CD4-positive, alpha-beta T cell (primary cell): ENCODE measurements around the gene SLC36A1. TPM values are rescaled to one million over a fixed set of nuclear protein-coding genes. Genes with fewer than 3 reads are reported as not detected.

ENCODE experiments used
- ATAC-seq: fragments of 200-7000 bp; cut with Tn5 transposase; one replicate; pipeline ENCODE4 v1.10.0; 2022; ENCODE audit warnings: mild to moderate bottlenecking; ENCODE audit not compliant: poor library complexity
- CTCF ChIA-PET: fragments of 350-600 bp; sonication (Branson Sonifier 250); formaldehyde crosslinking; loops from one replicate; lab custom pipeline; 2021; ENCODE audit warnings: antibody characterized with exemption, inconsistent platforms; lab: Charles Lee
- POLR2A ChIA-PET: fragments of 350-600 bp; sonication (Branson Sonifier 250); formaldehyde crosslinking; loops from one replicate; lab custom pipeline; 2021; ENCODE audit warnings: antibody characterized with exemption, inconsistent platforms; lab: Charles Lee
- DNase-seq, 14 experiments: peaks; one replicate each; pipeline ENCODE4 v3.0.0-alpha.2; 2013 to 2020; ENCODE audit warnings: mixed read lengths in 2 of 14
- H3K27ac ChIP-seq, 2 donors: one replicate each; pipeline versions ENCODE4 v1.5.1 to v1.7.0; 2013; ENCODE audit warnings: low read length in 2 of 2, low read depth in 1 of 2, mild to moderate bottlenecking in 1 of 2
- H3K27me3 ChIP-seq, 2 experiments: 1 replicate in 1 of 2; 2 replicates in 1 of 2; pipeline versions ENCODE4 v1.6.1 to v1.7.0; 2013; ENCODE audit warnings: low read length in 2 of 2, control low read depth in 1 of 2, mild to moderate bottlenecking in 1 of 2, moderate library complexity in 1 of 2; ENCODE audit not compliant: insufficient read depth in 2 of 2, control insufficient read depth in 1 of 2
- H3K36me3 ChIP-seq: one replicate; pipeline ENCODE4 v1.6.1; 2013; ENCODE audit warnings: low read length, control low read depth; ENCODE audit not compliant: insufficient read depth
- H3K4me1 ChIP-seq: one replicate; pipeline ENCODE4 v1.6.1; 2013; ENCODE audit warnings: low read length, control low read depth; ENCODE audit not compliant: insufficient read depth
- H3K4me3 ChIP-seq: one replicate; pipeline ENCODE4 v1.5.1; 2013; ENCODE audit warnings: mild to moderate bottlenecking, low read length, moderate library complexity
- H3K9me3 ChIP-seq, 2 experiments: 1 replicate in 1 of 2; 2 replicates in 1 of 2; pipeline versions ENCODE4 v1.6.1 to v1.7.0; 2013; ENCODE audit warnings: low read length in 2 of 2, mild to moderate bottlenecking in 2 of 2, control low read depth in 1 of 2, moderate library complexity in 1 of 2; ENCODE audit not compliant: control insufficient read depth in 1 of 2, insufficient read depth in 1 of 2
- H3K27ac Mint-ChIP-seq: one replicate; pipeline ENCODE4 v1.8.0; 2020; ENCODE audit warnings: mixed read lengths
- H3K27me3 Mint-ChIP-seq: one replicate; pipeline ENCODE4 v1.8.0; 2021; ENCODE audit warnings: mixed read lengths
- H3K36me3 Mint-ChIP-seq: one replicate; pipeline ENCODE4 v1.8.0; 2021; ENCODE audit warnings: low read depth, mixed read lengths
- H3K4me1 Mint-ChIP-seq: one replicate; pipeline ENCODE4 v1.8.0; 2021; ENCODE audit warnings: low read depth, mixed read lengths
- H3K4me3 Mint-ChIP-seq: one replicate; pipeline ENCODE4 v1.8.0; 2020; ENCODE audit warnings: mild to moderate bottlenecking, mixed read lengths
- H3K9me3 Mint-ChIP-seq: one replicate; pipeline ENCODE4 v1.8.0; 2020; ENCODE audit warnings: mixed read lengths
- intact Hi-C, 2 experiments: fragments of 100-400 bp; cut with DNase I in 1 of 2; cut with micrococcal nuclease in 1 of 2; formaldehyde crosslinking; loops; one replicate each; pipeline versions ENCODE4 v1.15.1 to v1.9.0; 2023 to 2025; cut with DNase I, micrococcal nuclease
- total RNA-seq, 174 experiments: library from RNA in 2 of 174; stranded (reverse) in 2 of 174; gene quantifications; one replicate each; pipeline ENCODE4 v1.2.3 and lab custom pipeline; 2021 to 2026
- TF ChIP-seq, protein P1 (sequence below): fragments of 200-600 bp; IDR thresholded peaks from one replicate; pipeline ENCODE4 v1.8.0; 2022; ENCODE audit warnings: antibody characterized with exemption, mild to moderate bottlenecking

Gene SLC36A1
- total RNA-seq, 2 experiments from 2014 or later, result 2.2 to 2.8 TPM

DNA sequence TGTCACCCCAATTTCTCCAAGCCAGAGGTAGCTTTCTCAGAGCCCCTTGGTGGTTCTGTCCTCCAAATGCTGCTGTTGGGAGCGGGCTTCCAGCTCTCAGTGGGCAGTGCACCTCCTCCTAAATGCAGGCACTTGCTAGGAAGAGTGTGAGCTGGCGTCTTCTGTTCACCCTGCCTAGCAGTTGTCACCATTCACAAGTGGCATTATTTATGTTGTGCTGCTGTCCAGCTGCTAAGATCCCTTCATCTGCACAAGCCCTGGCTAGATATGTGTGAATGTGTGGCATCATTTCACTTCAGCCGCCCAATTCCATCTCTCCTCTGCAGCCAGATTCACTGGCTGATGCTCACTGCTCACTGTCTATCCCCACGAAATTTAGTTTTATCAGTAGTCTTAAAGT lies 43.7 kb downstream of the SLC36A1 start:
- Mint-ChIP-seq H3K27ac (no peak overlapping the region), H3K4me1 (no peaks in the 10 kb centered on the region), H3K9me3 (no peaks in the 10 kb centered on the region), H3K36me3 (peaks cover 48% of the 10 kb centered on the region), H3K27me3 (no peaks in the 10 kb centered on the region), H3K4me3 (no peak overlapping the region)
- no peak for DNase-seq
- Histone ChIP-seq H3K4me1 (no peaks in the 10 kb centered on the region), H3K27me3 (no peaks in the 10 kb centered on the region), H3K4me3 (no peak overlapping the region), H3K27ac (no peak overlapping the region), H3K9me3 (no peaks in the 10 kb centered on the region), H3K36me3 (peaks cover 16% of the 10 kb centered on the region)
- TF ChIP-seq, protein P1, sequence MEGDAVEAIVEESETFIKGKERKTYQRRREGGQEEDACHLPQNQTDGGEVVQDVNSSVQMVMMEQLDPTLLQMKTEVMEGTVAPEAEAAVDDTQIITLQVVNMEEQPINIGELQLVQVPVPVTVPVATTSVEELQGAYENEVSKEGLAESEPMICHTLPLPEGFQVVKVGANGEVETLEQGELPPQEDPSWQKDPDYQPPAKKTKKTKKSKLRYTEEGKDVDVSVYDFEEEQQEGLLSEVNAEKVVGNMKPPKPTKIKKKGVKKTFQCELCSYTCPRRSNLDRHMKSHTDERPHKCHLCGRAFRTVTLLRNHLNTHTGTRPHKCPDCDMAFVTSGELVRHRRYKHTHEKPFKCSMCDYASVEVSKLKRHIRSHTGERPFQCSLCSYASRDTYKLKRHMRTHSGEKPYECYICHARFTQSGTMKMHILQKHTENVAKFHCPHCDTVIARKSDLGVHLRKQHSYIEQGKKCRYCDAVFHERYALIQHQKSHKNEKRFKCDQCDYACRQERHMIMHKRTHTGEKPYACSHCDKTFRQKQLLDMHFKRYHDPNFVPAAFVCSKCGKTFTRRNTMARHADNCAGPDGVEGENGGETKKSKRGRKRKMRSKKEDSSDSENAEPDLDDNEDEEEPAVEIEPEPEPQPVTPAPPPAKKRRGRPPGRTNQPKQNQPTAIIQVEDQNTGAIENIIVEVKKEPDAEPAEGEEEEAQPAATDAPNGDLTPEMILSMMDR, result no peak
- intact Hi-C loops, result no loop called here
- ChIA-PET CTCF (interaction anchor here (1.0 kb wide), 1 partner anchor 66 kb away, joined by 3 read pairs; no protein-coding TSS in a partner anchor), POLR2A (no interaction called here)
- ATAC-seq, result no peak

DNA sequence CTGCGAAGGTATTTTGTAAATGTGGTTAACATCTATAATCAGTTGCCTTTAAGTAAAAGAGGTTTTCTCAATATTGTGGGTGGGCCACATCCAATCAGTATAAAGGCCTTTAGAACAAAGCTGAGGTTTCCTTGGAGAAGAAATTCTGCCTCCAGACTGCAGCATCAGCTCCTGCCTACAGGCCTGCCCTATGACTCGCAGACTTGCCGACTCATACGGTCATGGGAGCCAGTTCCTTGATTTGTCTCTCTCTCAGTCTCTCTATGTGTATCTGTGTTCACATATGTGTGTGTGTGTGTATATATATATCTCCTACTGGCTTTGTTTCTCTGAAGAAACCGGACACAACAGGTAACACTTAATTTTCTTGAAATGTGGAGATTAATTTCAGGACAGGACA lies 45.3 kb downstream of the SLC36A1 start:
- ChIA-PET CTCF (no interaction called here), POLR2A (no interaction called here)
- H3K4me3 ChIP-seq, result no peak overlapping the region
- Mint-ChIP-seq H3K36me3 (peaks cover 33% of the 10 kb centered on the region), H3K9me3 (no peaks in the 10 kb centered on the region), H3K27me3 (no peaks in the 10 kb centered on the region), H3K4me3 (no peak overlapping the region), H3K4me1 (no peaks in the 10 kb centered on the region), H3K27ac (no peak overlapping the region)
- no peaks in the 10 kb centered on the region for H3K9me3 ChIP-seq
- no peak for DNase-seq
- H3K27me3 ChIP-seq, result no peaks in the 10 kb centered on the region
- H3K27ac ChIP-seq, result no peak overlapping the region
- TF ChIP-seq, protein P1, result no peak
- no peaks in the 10 kb centered on the region for H3K4me1 ChIP-seq
- intact Hi-C loops, result no loop called here
- ATAC-seq, result no peak
- peaks cover 16% of the 10 kb centered on the region for H3K36me3 ChIP-seq

DNA sequence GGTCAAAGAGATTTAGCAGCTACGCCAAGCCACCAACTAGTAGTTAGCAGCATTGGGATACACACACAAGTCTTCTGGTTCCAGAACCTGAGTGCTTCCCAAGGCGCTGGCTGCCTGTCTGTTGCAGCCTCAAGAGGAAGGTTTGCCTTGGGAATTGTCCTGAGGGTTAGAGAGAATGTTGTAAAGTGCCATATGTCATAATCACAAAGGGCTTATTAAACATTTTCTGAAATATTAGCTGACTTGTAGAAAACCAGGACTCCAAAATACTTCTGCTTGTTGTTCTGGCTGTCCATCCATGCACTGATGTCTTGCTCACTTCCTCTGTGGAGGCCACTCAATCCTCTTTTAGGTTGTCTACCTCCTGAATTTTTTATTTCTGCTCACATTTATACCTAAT lies 46.3 kb downstream of the SLC36A1 start:
- ATAC-seq, result no peak
- H3K27ac Mint-ChIP-seq, result no peak overlapping the region
- POLR2A ChIA-PET, result no interaction called here

More for the DNA sequence above, 46.3 kb downstream of the SLC36A1 start:
- peaks cover 23% of the 10 kb centered on the region for H3K36me3 Mint-ChIP-seq
- Histone ChIP-seq H3K4me1 (no peaks in the 10 kb centered on the region), H3K27me3 (no peaks in the 10 kb centered on the region), H3K4me3 (no peak overlapping the region), H3K9me3 (no peaks in the 10 kb centered on the region), H3K36me3 (peaks cover 9% of the 10 kb centered on the region), H3K27ac (no peak overlapping the region)
- H3K4me3 Mint-ChIP-seq, result no peak overlapping the region
- no peaks in the 10 kb centered on the region for H3K9me3 Mint-ChIP-seq
- TF ChIP-seq, protein P1, result no peak
- intact Hi-C loops, result no loop called here
- CTCF ChIA-PET, result no interaction called here
- H3K27me3 Mint-ChIP-seq, result no peaks in the 10 kb centered on the region
- no peak for DNase-seq
- H3K4me1 Mint-ChIP-seq, result no peaks in the 10 kb centered on the region
